Stimulated activated CD8-positive, alpha-beta memory T cell treated with anti-CD3 and anti-CD28 coated beads, Interleukin-4, amount 100 ng/mL, for 24 hours (primary cell): ENCODE data around the gene SV2B.

Experiments used
- DNase-seq: peaks from one replicate; pipeline ENCODE4 v3.0.0-alpha.2; 2020; ENCODE audit warnings: low read depth

The SV2B gene

DNA sequence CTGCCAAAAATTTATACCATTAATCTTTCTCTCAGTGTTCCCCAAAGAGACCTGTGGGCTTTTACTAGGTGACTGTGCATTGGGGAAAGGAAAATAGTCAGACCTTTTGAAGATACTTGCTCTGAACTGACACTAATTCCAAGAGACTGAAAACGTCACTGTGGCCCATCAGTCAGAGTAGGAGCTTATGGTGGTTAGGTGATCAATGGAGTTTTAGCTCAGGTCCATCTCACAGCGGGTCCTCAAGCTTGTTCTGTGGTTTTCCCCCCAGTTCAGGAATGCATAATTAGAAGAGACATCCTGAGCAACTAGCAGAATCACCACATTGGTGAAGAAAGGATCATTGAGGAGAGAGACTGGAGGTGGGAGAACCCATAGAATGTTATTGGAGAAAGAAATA lies 134.7 kb downstream of the SV2B start:
- DNase-seq, result no peak

DNA sequence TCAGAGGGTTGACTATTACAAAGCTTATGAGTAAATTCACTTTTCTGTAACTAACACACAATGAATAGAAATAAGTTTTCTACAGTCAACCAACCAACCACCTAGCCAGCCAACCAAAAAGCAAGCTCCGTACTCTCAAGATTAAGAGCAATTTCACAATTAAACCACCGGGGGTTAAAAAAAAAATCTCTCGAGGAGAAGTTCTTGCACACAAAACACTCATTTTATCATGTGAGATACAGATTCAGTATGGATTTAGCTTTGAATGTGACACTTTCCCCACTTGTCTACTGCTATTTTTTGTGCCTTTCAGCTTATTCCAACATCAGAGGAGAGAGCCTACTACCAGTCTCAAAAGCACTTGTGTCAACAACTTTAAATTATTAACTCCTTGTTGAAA lies 135.3 kb downstream of the SV2B start:
- DNase-seq, result no peak

DNA sequence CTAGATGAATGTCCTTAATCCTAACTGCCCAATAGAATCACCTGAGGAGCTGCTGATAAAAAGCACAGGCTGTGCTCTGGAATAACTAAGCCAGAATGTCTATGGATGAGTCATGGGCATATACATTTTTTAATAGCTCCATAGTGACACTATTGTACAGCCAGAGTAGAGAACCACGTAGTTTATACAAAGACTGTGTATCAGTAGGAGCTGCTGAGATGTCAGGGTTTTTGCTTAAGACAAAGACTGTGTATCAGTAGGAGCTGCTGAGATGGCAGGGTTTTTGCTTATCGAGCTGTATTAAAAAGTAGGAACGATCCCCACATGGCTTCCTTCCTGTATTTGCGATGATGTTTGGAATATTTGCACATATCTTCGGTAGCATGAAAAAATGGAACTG lies 137.4 kb downstream of the SV2B start:
- no peak for DNase-seq

- DNase-seq, result no peak
Observed at GRCh38 chr15:91238644-91239425, 138.8 kb downstream of the SV2B start.

DNA sequence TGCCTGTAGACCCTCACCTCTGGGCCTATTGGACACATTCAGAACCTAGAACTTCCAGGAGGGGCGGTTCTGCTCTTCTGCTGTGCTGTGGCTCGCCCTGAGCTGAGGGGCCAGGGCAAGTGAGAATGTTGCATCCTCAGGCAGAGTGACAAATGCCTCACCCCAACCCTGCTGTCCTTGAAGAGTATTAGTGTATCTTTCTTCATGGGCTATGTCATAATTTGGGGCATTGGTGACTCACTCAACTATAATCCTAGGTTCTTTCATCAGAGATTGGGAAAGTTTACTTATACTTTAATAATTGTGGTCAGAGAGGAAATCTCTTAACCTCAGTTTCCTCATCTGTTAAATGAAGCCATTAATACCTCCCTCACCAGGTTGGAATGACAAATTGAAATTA lies 143.8 kb downstream of the SV2B start:
- DNase-seq, result no peak

DNA sequence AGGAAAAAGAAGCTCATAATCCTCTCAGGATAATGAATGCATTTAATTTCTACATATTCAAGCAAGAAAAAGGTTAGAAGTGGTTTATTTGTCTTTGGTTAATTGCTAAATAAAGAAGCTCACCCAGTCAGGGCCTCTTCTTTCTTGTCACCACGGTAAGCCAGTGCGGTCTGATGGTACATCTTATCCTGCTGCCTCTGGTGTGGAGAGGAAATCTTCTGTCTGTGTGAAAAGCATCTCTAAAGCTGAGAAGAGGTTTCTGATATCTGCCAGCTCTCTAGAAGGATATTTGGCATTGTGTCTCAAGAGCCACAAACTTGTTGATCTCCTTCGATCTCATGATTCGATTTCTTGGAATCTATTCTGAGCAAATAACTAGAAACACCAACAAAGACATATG lies 144.9 kb downstream of the SV2B start:
- DNase-seq, result no peak

GRCh38 chr15:91246998-91247397 lies 146.9 kb downstream of the SV2B start:
- no peak for DNase-seq

GRCh38 chr15:91249591-91249990 lies 149.5 kb downstream of the SV2B start:
- DNase-seq, result no peak

GRCh38 chr15:91252322-91252721 lies 152.3 kb downstream of the SV2B start:
- no peak for DNase-seq

- no peak for DNase-seq
Observed at GRCh38 chr15:91252756-91253155, 152.7 kb downstream of the SV2B start.

DNA sequence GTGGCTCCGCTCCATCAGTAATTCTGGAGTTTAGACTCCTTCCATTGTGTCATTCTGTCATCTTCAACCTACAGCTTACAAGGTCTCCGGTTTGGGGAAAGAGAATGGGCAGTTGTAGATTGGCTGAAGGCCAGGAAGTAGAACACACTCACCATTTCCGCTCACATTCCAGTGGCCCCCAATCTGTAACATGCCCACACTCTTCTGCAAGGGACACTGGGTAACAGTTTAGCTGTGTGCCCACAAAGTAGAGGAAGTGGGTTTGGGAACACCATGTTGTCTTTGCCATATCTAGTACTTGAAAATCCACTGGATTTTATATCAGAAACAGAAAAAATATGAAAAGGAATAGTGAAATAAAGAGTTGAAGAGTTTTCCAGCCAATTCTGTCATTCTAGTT lies 153.5 kb downstream of the SV2B start:
- DNase-seq, result no peak

DNA sequence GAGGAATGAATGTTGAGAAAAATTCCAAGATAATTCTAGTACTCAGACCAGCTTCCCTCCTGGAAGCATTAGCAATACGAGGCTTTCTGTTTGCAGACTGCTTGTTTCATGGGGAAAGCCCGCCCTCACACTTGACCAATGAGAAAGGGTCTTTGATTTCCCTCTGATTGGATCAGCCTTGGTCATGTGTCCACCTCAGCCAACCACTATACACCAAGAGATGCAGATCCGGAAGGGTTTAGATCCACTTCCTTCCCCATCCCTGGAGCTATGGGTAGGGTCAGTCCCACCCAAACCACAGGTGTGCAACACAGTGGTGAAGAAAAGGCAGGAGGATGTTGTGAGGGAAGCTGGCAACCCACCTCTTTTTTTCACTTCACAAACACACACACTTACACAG lies 154.7 kb downstream of the SV2B start:
- no peak for DNase-seq

DNA sequence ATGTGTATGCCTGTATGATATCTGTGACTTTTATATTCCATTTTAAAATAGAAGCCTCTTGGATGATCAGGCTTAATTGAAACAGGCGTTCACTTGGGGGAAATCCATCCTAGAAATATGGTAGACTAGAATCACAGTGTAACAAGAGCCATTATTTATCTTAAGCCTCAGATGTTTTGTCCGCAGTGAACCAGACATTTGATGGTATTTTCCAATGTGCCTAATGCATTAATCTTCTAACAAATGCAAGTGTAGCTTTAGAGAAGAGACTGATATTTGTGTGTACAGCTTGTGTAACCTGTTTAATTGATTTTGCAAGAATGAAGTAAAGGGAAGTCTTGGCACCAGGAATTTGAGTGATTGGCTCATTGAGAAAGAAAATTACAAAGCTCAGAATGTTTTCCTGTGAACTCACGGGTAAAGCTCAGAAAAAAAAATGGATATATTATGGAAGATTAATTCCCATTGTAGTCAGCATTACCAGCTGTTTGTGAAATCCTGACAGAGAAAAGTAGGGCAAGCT lies 155.7 kb downstream of the SV2B start:
- no peak for DNase-seq

GRCh38 chr15:91257746-91258414 lies 157.8 kb downstream of the SV2B start:
- no peak for DNase-seq

DNA sequence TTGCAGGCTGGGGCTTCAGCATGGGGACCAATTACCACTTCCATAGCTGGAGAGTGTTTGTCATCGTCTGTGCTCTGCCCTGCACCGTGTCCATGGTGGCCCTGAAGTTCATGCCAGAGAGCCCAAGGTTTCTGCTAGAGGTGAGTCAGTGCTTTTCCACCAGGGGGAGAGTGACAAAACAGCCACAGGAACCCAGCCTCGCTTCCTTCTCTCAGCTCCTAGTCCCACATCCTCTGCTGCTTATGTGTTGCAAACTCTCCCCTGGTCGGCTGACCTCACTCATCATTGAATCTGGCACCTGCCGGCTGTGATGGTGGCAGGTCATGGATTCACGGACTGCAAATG lies 158.3 kb downstream of the SV2B start:
- no peak for DNase-seq

GRCh38 chr15:91259077-91259476 lies 159.0 kb downstream of the SV2B start:
- no peak for DNase-seq

DNA sequence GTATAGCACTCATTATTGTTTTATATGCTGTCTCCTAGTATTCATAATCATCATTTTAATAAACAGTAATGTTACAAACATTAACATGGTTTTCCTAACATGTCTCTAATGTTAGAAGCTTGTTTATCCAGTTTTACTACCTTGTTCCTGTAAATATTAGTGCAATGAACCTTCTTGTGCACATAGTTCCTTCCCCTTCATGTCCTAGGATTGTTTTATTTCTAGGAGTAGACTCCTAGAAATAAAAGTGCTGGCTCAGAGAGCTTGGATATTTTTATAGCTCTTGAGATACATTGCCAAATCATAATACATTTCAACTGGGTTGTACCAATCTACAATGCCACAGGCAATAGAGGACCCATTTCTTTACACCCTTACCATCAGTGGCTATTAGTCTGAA lies 161.3 kb downstream of the SV2B start:
- DNase-seq, result no peak

GRCh38 chr15:91263632-91264531 lies 163.8 kb downstream of the SV2B start:
- no peak for DNase-seq

DNA sequence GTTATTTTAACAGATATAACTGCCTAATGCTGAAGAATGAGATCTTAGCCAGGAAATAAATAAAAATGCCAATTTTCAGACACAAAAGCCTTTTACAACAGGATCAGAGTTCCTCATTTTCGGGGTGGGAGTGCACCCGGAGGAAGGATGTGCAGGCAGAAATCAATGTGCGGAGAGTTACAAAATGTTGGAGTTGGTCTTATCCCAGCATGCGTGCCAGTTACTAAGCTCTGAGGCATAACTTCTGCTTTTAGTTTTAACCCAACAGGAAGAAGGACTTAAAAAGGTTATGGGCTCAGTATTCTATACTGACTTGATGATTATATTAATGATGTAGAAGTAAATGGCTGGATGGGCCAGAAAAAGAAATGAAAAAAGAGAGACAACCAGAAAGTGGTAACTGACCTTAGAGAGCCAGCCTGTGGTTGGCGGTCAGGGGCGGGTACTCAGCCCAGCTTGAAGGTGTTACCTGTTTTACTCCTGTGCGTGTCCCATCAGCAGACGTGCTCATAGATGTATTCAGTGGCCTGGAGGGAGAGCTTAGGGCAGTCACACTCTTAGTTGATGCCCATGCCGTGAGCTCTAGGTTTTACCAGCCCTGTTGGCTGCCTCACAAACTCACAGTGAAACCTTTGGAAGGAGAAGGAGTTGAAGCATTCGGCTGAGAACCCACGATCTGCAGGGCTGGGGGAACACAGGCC lies 164.7 kb downstream of the SV2B start:
- DNase-seq, result no peak

- DNase-seq, result no peak
Observed at GRCh38 chr15:91265416-91265940, 165.4 kb downstream of the SV2B start.

DNA sequence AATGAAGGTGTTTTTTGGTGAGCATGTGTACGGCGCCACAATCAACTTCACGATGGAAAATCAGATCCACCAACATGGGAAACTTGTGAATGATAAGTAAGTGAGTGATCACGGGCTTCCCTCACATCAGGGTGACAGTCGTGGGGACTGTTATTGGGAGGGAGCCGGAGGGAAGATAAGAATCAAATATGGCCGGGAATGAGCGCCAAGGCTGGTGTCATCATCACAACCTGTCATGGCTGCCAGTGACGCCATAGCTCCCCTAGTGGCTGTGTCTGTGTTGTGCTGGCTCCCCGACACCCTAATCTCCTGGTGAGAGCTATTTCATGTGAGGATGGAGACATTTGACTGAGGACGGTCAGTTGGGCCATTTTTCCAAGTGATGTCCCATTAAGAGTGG lies 168.5 kb downstream of the SV2B start:
- no peak for DNase-seq

DNA sequence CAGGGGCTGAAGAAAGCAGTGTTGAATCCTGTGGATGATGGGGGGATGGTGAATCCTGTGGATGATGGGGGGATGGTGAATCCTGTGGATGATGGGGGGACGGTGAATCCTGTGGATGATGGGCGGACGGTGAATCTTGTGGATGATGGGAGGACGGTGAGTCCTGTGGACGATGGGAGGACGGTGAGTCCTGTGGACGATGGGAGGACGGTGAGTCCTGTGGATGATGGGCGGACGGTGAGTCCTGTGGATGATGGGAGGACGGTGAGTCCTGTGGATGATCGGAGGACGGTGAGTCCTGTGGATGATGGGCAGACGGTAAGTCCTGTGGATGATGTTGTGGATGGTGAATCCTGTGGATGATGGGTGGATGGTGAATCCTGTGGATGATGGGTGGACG lies 170.7 kb downstream of the SV2B start:
- DNase-seq, result no peak
